Trophoblast cell (in vitro differentiated cells and primary cell): Measurements from ENCODE around the gene PDE4D.

ENCODE experiments used
- DNase-seq, 2 donors: peaks; one replicate each; pipeline ENCODE4 v3.0.0-alpha.2; 2016
- H2AFZ ChIP-seq: 2 replicates; pipeline ENCODE4 v1.6.1; 2013; ENCODE audit warnings: low read length, moderate library complexity, mild to moderate bottlenecking; ENCODE audit not compliant: insufficient read depth, poor library complexity
- H2AK5ac ChIP-seq: 2 replicates; pipeline ENCODE4 v1.6.1; 2013; ENCODE audit warnings: mild to moderate bottlenecking, low read length
- H2BK120ac ChIP-seq: 2 replicates; pipeline ENCODE4 v1.6.1; 2013; ENCODE audit warnings: low read length, mild to moderate bottlenecking, moderate library complexity; ENCODE audit not compliant: insufficient read depth, poor library complexity
- H2BK12ac ChIP-seq: 2 replicates; pipeline ENCODE4 v1.6.1; 2013; ENCODE audit warnings: mild to moderate bottlenecking, low read length, moderate library complexity
- H2BK5ac ChIP-seq: 2 replicates; pipeline ENCODE4 v1.6.1; 2013; ENCODE audit warnings: low read length, low read depth, moderate library complexity, mild to moderate bottlenecking; ENCODE audit not compliant: poor library complexity
- H3K14ac ChIP-seq: 2 replicates; pipeline ENCODE4 v1.6.1; 2013; ENCODE audit warnings: mild to moderate bottlenecking, low read length
- H3K18ac ChIP-seq: 2 replicates; pipeline ENCODE4 v1.6.1; 2013; ENCODE audit warnings: mild to moderate bottlenecking, low read length
- H3K23ac ChIP-seq: 2 replicates; pipeline ENCODE4 v1.6.1; 2013; ENCODE audit warnings: low read length
- H3K27ac ChIP-seq: 2 replicates; pipeline ENCODE4 v1.5.1; 2013; ENCODE audit warnings: low read depth, mild to moderate bottlenecking, inconsistent platforms, low read length, moderate library complexity
- H3K27me3 ChIP-seq: 2 replicates; pipeline ENCODE4 v1.6.1; 2013; ENCODE audit warnings: inconsistent platforms, mild to moderate bottlenecking, low read length, moderate library complexity; ENCODE audit not compliant: insufficient read depth
- H3K36me3 ChIP-seq, 2 experiments: 1 replicate in 1 of 2; 2 replicates in 1 of 2; pipeline ENCODE4 v1.6.1; 2013; ENCODE audit warnings: low read length in 2 of 2, mild to moderate bottlenecking in 2 of 2, moderate library complexity in 1 of 2; ENCODE audit not compliant: insufficient read depth in 2 of 2, control insufficient read depth in 1 of 2
- H3K4ac ChIP-seq: 2 replicates; pipeline ENCODE4 v1.6.1; 2013; ENCODE audit warnings: low read depth, mild to moderate bottlenecking, low read length, moderate library complexity
- H3K4me1 ChIP-seq, 2 experiments: 1 replicate in 1 of 2; 2 replicates in 1 of 2; pipeline ENCODE4 v1.6.1; 2013; ENCODE audit warnings: low read length in 2 of 2, mild to moderate bottlenecking in 2 of 2, moderate library complexity in 1 of 2; ENCODE audit not compliant: insufficient read depth in 2 of 2, control insufficient read depth in 1 of 2
- H3K4me2 ChIP-seq: 2 replicates; pipeline ENCODE4 v1.6.1; 2013; ENCODE audit warnings: inconsistent platforms, mild to moderate bottlenecking, low read length, moderate library complexity
- H3K4me3 ChIP-seq: 2 replicates; pipeline ENCODE4 v1.5.1; 2013; ENCODE audit warnings: mild to moderate bottlenecking, low read depth, low read length, inconsistent platforms
- H3K79me1 ChIP-seq: one replicate; pipeline ENCODE4 v1.6.1; 2013; ENCODE audit warnings: low read length
- H3K79me2 ChIP-seq: 2 replicates; pipeline ENCODE4 v1.6.1; 2013; ENCODE audit warnings: low read length, mild to moderate bottlenecking; ENCODE audit not compliant: control insufficient read depth, insufficient read depth, poor library complexity
- H3K9ac ChIP-seq: 2 replicates; pipeline ENCODE4 v1.6.1; 2013; ENCODE audit warnings: mild to moderate bottlenecking, low read length
- H3K9me3 ChIP-seq: 2 replicates; pipeline ENCODE4 v1.6.1; 2013; ENCODE audit warnings: low read depth, mild to moderate bottlenecking, control low read depth, inconsistent platforms, low read length; ENCODE audit not compliant: insufficient read depth
- H4K12ac ChIP-seq: 2 replicates; pipeline ENCODE4 v1.6.1; 2013; ENCODE audit warnings: low read depth, mild to moderate bottlenecking, low read length, moderate library complexity
- H4K8ac ChIP-seq: 2 replicates; pipeline ENCODE4 v1.6.1; 2013; ENCODE audit warnings: low read depth, mild to moderate bottlenecking, low read length, moderate library complexity
- H4K91ac ChIP-seq: one replicate; pipeline ENCODE4 v1.6.1; 2013; ENCODE audit warnings: low read depth, mild to moderate bottlenecking, low read length, moderate library complexity
- WGBS: extraction: QIAGEN DNeasy Blood & Tissue Kit; methylation state at CpG from one replicate; pipeline ENCODE4 v1.1.7; 2013; ENCODE audit warnings: missing lambda C conversion rate; ENCODE audit not compliant: insufficient read length, insufficient coverage; ENCODE audit errors: extremely low coverage; 5-methylcytosine and 5-hydroxymethylcytosine counted together

The PDE4D gene

GRCh38 chr5:59198832-59199231 lies 694.7 kb downstream of the PDE4D start:
- Histone ChIP-seq H2BK12ac (no peak overlapping the region), H2AK5ac (no peak overlapping the region), H3K14ac (no peak overlapping the region), H3K4me2 (no peak overlapping the region), H3K27me3 (no peaks in the 10 kb centered on the region), H3K9me3 (no peaks in the 10 kb centered on the region), H3K23ac (no peak overlapping the region), H4K91ac (no peak overlapping the region), H3K4me1 (no peaks in the 10 kb centered on the region), H3K4me3 (no peak overlapping the region), H3K79me1 (no peaks in the 10 kb centered on the region), H2AFZ (no peak overlapping the region), H4K12ac (no peak overlapping the region), H4K8ac (no peak overlapping the region), H3K36me3 (peaks cover 0 to 3% of the 10 kb centered on the region in 2 experiments), H3K4ac (no peak overlapping the region), H2BK120ac (no peak overlapping the region), H3K9ac (no peak overlapping the region), H3K79me2 (no peaks in the 10 kb centered on the region), H3K18ac (no peak overlapping the region), H3K27ac (no peak overlapping the region), H2BK5ac (no peak overlapping the region)
- WGBS: no CpG with 5 or more reads among the region's 1 CpG
- DNase-seq: no peak

GRCh38 chr5:59198365-59198764 lies 695.2 kb downstream of the PDE4D start:
- H3K36me3 ChIP-seq: peaks cover 0 to 3% of the 10 kb centered on the region in 2 experiments
- H3K18ac ChIP-seq: no peak overlapping the region
- no peak overlapping the region for H4K8ac ChIP-seq
- H3K27ac ChIP-seq: no peak overlapping the region
- no peak for DNase-seq
- H3K14ac ChIP-seq: no peak overlapping the region
- H3K4ac ChIP-seq: no peak overlapping the region
- no peak overlapping the region for H3K4me3 ChIP-seq
- no peak overlapping the region for H3K4me2 ChIP-seq
- no peaks in the 10 kb centered on the region for H3K9me3 ChIP-seq
- H2BK12ac ChIP-seq: no peak overlapping the region
- no peaks in the 10 kb centered on the region for H3K27me3 ChIP-seq
- no peak overlapping the region for H2BK5ac ChIP-seq
- no peak overlapping the region for H2AFZ ChIP-seq
- no peaks in the 10 kb centered on the region for H3K79me2 ChIP-seq
- H3K4me1 ChIP-seq: no peaks in the 10 kb centered on the region
- WGBS: no CpG with 5 or more reads among the region's 2 CpGs
- H2AK5ac ChIP-seq: no peak overlapping the region
- H3K79me1 ChIP-seq: no peaks in the 10 kb centered on the region
- H3K9ac ChIP-seq: no peak overlapping the region
- H2BK120ac ChIP-seq: no peak overlapping the region
- no peak overlapping the region for H4K91ac ChIP-seq
- no peak overlapping the region for H4K12ac ChIP-seq
- no peak overlapping the region for H3K23ac ChIP-seq

- Histone ChIP-seq H3K36me3 (peaks cover 0 to 3% of the 10 kb centered on the region in 2 experiments), H3K18ac (no peak overlapping the region), H3K4me2 (no peak overlapping the region), H3K79me2 (no peaks in the 10 kb centered on the region), H3K9me3 (no peaks in the 10 kb centered on the region), H3K27ac (no peak overlapping the region), H4K12ac (no peak overlapping the region), H3K79me1 (no peaks in the 10 kb centered on the region), H2AK5ac (no peak overlapping the region), H3K4me3 (no peak overlapping the region), H2BK120ac (no peak overlapping the region), H2AFZ (no peak overlapping the region), H3K4me1 (no peaks in the 10 kb centered on the region), H3K4ac (no peak overlapping the region), H3K14ac (no peak overlapping the region), H4K8ac (no peak overlapping the region), H2BK12ac (no peak overlapping the region), H3K23ac (no peak overlapping the region), H3K27me3 (no peaks in the 10 kb centered on the region), H2BK5ac (no peak overlapping the region), H4K91ac (no peak overlapping the region), H3K9ac (no peak overlapping the region)
- no CpG with 5 or more reads among the region's 4 CpGs for WGBS
- no peak for DNase-seq
These were observed 695.6 kb downstream of the PDE4D start for GRCh38 chr5:59197911-59198310.

GRCh38 chr5:59193616-59194319 lies 699.8 kb downstream of the PDE4D start:
- Histone ChIP-seq H2AFZ (no peak overlapping the region), H3K27ac (no peak overlapping the region), H3K4me3 (no peak overlapping the region), H4K12ac (no peak overlapping the region), H3K18ac (no peak overlapping the region), H3K79me2 (no peaks in the 10 kb centered on the region), H3K9ac (no peak overlapping the region), H4K91ac (no peak overlapping the region), H3K14ac (no peak overlapping the region), H3K4me1 (no peaks in the 10 kb centered on the region), H2BK5ac (no peak overlapping the region), H3K36me3 (peaks cover 0 to 3% of the 10 kb centered on the region in 2 experiments), H4K8ac (no peak overlapping the region), H2AK5ac (no peak overlapping the region), H3K79me1 (no peaks in the 10 kb centered on the region), H2BK12ac (no peak overlapping the region), H2BK120ac (no peak overlapping the region), H3K27me3 (no peaks in the 10 kb centered on the region), H3K4ac (no peak overlapping the region), H3K9me3 (no peaks in the 10 kb centered on the region), H3K4me2 (no peak overlapping the region), H3K23ac (no peak overlapping the region)
- WGBS: no CpG with 5 or more reads among the region's 3 CpGs
- peak; percentile 95 to 96 for DNase-seq
